RKO (cell line): ENCODE measurements around the gene DTX3.
"Not testable (repeated sequence)": the region's sequence is repeated elsewhere in the genome, so short reads cannot be mapped to it uniquely, and the experiment has no call there.

Source experiments
- DNase-seq: peaks from one replicate; pipeline ENCODE4 v3.0.0-alpha.2; 2016; ENCODE audit warnings: low spot score

Gene DTX3

GRCh38 chr12:57583008-57583831, 21.4 kb upstream of the DTX3 start:
- peak; percentile 81 for DNase-seq

- no peak for DNase-seq
Observed at GRCh38 chr12:57584050-57584449, 20.6 kb upstream of the DTX3 start.

- DNase-seq: no peak
Observed at GRCh38 chr12:57584690-57585089, 19.9 kb upstream of the DTX3 start.

GRCh38 chr12:57585156-57585555, 19.5 kb upstream of the DTX3 start:
- DNase-seq: no peak

GRCh38 chr12:57586128-57586527, 18.5 kb upstream of the DTX3 start:
- DNase-seq: no peak

GRCh38 chr12:57586832-57587429, 17.7 kb upstream of the DTX3 start:
- DNase-seq: no peak

- DNase-seq: not testable (repeated sequence)
Observed at GRCh38 chr12:57588951-57589610, 15.5 kb upstream of the DTX3 start.

GRCh38 chr12:57590479-57590863, 14.2 kb upstream of the DTX3 start:
- no peak for DNase-seq

- peak; percentile 83 for DNase-seq
Observed at GRCh38 chr12:57590864-57591781, 13.5 kb upstream of the DTX3 start, which contains the start of gene PIP4K2C. Gene PIP4K2C, plus strand, starts transcription at chr12:57591192. Its CDS starts 98 bp downstream, at chr12:57591290.

GRCh38 chr12:57591782-57592325, 12.8 kb upstream of the DTX3 start:
- DNase-seq: no peak

GRCh38 chr12:57592551-57593165, 12.0 kb upstream of the DTX3 start:
- DNase-seq: peak; percentile 38

- no peak for DNase-seq
Observed at GRCh38 chr12:57593187-57593586, 11.4 kb upstream of the DTX3 start.

GRCh38 chr12:57600395-57600794, 4.2 kb upstream of the DTX3 start:
- DNase-seq: no peak

- DNase-seq: no peak
Observed at GRCh38 chr12:57602544-57602943, 2.1 kb upstream of the DTX3 start.

GRCh38 chr12:57603324-57603723, 1.3 kb upstream of the DTX3 start:
- no peak for DNase-seq

- DNase-seq: no peak
Observed at GRCh38 chr12:57603815-57604453, 690 bp upstream of the DTX3 start.

- DNase-seq: no peak
Observed at GRCh38 chr12:57604992-57605810, 577 bp downstream of the DTX3 start.

- DNase-seq: no peak
Observed at GRCh38 chr12:57605811-57606311, 1.2 kb downstream of the DTX3 start.

- DNase-seq: no peak
Observed at GRCh38 chr12:57606399-57606798, 1.8 kb downstream of the DTX3 start.

- DNase-seq: no peak
Observed at GRCh38 chr12:57606821-57607220, 2.2 kb downstream of the DTX3 start.
